ENCODE measurements around the gene NR4A3.
"Not testable (repeated sequence)": the region's sequence is repeated elsewhere in the genome, so short reads cannot be mapped to it uniquely, and the experiment has no call there.

The NR4A3 gene

DNA sequence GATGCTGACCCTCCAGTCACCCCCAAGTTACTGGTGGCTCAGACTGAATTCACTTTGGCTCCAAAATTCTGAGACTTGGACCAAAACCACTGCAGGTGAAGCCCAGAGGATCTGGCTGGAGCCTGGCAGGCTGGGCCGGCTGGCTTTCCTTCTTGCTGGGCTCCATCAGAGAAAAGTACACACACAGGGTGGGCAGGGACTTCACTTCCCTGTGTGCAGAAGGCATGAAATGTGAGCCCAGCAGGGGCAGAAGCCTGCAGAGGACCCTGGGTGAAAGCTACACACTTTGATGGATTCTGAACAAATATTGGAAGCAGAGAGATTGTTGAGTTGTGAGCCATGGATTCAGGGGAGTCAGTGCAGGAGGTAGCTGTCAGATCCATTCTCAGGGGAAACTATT lies 18.4 kb downstream of the NR4A3 start:
- DNase-seq (ENCODE audit: low spot score in 2 of 2) = peak in 1 of 2 donors; percentile 40
- H3K9me3 Mint-ChIP-seq = no peaks in the 10 kb centered on the region
- peak overlapping the region; percentile 23 for H3K27ac Mint-ChIP-seq

DNA sequence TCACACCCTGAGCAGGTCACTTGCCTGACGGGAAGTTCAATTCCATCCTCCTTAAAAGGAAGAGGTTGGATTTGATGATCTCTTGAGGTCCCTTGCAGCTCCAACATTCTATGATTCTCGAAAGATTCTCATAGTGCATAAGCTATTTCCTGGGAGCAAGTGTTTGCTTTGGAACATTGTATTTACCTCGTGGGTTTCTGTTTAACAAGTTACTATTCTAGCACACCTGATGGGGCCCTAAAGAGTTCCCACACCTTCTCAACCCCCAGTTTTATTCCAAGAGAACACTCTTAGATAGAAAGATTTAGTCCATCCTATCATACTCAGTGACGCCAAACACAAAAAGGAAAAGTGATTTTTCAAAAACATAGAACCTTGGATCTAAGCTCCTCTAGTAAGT lies 23.4 kb downstream of the NR4A3 start:
- Mint-ChIP-seq H3K27ac (no peak overlapping the region), H3K4me3 (no peak overlapping the region), H3K4me1 (peaks cover 16% of the 10 kb centered on the region), H3K36me3 (peaks cover 98% of the 10 kb centered on the region), H3K9me3 (no peaks in the 10 kb centered on the region)
- ATAC-seq (no peak), DNase-seq (ENCODE audit: low spot score in 2 of 2) (no peak)

More for the DNA sequence above, 18.4 kb downstream of the NR4A3 start:
- peaks cover 98% of the 10 kb centered on the region for H3K36me3 Mint-ChIP-seq
- H3K4me3 Mint-ChIP-seq = no peak overlapping the region
- no peaks in the 10 kb centered on the region for H3K4me1 Mint-ChIP-seq
- no peak for ATAC-seq

DNA sequence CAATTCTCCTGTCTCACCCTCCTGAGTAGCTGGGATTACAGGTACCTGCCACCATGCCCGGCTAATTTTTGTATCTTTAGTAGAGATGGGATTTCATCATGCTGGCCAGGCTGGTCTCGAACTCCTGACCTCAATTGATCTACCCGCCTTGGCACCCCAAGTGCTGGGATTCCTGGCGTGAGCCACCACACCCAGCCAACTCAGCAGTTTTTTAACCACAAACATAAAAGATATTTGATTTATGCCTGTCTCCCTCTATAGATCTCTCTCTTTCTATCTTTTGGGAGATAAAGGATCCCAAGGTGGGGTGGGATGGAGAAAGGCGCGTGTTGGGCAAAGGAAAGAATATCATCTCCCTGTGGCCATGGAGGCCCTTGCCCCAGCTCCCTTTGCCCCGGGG lies 26.8 kb downstream of the NR4A3 start:
- Mint-ChIP-seq H3K4me3 (no peak overlapping the region), H3K4me1 (peaks cover 43% of the 10 kb centered on the region), H3K9me3 (no peaks in the 10 kb centered on the region), H3K36me3 (peaks cover 96% of the 10 kb centered on the region), H3K27ac (no peak overlapping the region)
- ATAC-seq (no peak), DNase-seq (ENCODE audit: low spot score in 2 of 2) (no peak)

DNA sequence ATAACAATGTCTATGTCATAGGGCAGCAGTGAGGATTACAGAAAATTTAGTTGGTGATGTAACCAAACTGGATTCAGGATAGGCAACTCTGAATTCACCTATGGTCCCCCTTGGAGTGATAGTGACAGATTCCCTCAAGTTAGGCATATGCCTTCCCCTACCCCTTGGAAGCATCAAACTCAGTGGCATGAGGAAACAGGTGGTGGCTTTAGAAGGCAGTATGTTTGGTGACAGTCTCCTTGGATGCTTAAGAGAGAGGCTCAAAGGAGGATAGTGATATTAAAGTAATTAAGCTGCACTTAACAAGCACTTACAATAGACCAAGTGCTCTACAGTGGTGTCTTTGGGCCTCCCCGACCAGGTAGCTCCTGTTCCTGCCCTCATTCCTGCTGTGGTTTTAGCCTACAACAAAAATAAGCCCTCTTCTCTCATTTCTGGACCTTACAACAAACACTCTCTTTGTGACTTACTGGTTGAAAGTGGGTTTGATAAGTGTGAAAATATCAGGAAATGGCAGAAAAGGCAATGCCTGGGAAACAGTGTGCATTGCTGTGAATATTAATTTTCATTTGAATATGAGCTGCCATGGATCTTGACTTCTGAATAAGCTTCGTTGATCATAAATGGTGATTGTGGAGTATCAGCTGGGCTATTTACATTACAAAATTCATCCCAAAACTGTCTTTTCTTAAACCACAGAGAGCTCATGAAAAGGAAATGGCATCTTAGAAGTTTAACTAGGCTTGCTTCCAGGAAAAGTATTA lies 29.2 kb downstream of the NR4A3 start:
- Mint-ChIP-seq H3K4me1 (peaks cover 53% of the 10 kb centered on the region), H3K4me3 (peak overlapping the region; percentile 20)

DNA sequence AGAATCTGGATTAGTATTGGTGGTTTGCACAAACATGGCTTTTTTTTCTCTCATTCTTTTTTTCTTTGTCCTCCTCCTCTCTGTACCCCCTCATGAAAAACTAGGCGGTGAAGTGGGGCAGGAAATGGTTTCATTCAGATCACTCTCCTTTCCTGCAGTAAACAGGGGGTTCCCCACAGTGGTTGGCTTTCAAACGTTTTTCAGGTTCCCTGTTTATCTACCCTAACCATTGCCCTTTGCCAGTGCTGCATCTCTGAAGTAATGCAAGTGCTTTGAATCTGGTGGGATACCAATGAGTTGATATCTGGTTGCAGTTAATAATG lies 29.8 kb downstream of the NR4A3 start:
- Mint-ChIP-seq H3K9me3 (no peaks in the 10 kb centered on the region), H3K36me3 (peaks cover 84% of the 10 kb centered on the region), H3K4me1 (peaks cover 53% of the 10 kb centered on the region), H3K27ac (peak overlapping the region; percentile 29), H3K4me3 (peak overlapping the region; percentile 20)
- peak; percentile 25 to 73 for DNase-seq (ENCODE audit: low spot score in 2 of 2)
- ATAC-seq = peak; percentile 95

More for the DNA sequence above, 29.2 kb downstream of the NR4A3 start:
- DNase-seq (ENCODE audit: low spot score in 2 of 2) (peak in 1 of 2 donors; percentile 47), ATAC-seq (peak; percentile 38)
- Mint-ChIP-seq H3K27ac (peak overlapping the region; percentile 29), H3K36me3 (peaks cover 84% of the 10 kb centered on the region), H3K9me3 (no peaks in the 10 kb centered on the region)

DNA sequence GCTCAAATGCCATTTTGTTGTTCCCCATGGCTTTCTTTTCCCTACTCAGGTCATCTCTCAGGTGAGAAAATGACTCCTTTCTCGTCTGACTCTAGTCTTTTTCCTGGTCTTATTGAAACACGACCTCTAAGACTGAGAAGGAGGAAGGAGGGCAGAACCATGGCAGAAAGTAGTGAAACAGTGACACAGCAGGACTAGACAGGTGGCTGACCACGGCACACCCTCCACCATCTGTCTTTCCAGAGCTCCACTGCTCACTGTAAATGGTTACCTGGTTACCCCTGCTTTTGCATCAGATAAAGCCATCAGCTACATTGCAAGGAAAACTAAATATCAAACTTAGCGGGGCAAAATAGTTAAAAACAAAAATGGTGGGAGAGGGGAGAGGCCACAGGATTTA lies 30.9 kb downstream of the NR4A3 start:
- H3K4me1 Mint-ChIP-seq = peaks cover 53% of the 10 kb centered on the region
- H3K27ac Mint-ChIP-seq = no peak overlapping the region
- ATAC-seq (no peak), DNase-seq (ENCODE audit: low spot score in 2 of 2) (peak in 1 of 2 donors; percentile 20)
- no peak overlapping the region for H3K4me3 Mint-ChIP-seq
- peaks cover 82% of the 10 kb centered on the region for H3K36me3 Mint-ChIP-seq
- no peaks in the 10 kb centered on the region for H3K9me3 Mint-ChIP-seq

DNA sequence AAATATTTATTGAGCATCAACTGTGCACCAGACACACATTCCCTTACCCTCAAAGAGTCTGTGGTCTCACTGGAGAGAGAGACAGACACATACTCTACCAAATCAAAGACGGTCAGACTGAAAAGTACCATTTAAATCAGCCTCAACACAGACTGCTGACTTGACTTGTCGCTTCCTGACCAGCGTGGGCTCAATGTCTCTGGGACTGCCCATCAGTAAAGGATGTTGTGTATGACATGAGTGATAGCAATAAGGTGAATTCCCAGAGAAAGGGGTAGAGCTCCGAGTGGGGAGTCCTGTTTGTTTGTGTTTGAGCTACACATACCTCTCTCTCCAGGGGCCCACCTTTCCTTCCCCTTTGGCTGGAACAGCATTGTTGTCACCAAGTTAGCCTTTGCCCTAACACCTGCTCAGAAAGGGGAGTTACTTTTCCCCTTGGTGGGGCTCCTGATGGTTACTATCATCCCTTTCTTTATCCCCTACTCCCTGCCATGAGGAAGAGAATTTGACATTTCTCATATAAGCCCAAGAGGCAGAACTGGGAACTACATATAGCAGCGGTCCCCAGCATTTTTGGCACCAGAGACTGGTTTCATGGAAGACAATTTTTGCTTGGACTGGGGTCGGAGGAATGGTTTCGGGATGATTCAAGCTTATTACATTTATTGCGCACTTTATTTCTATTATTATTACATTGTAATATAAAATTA lies 33.9 kb downstream of the NR4A3 start:
- H3K27ac Mint-ChIP-seq = peak overlapping the region; percentile 43
- H3K4me1 Mint-ChIP-seq = peaks cover 33% of the 10 kb centered on the region
- peaks cover 82% of the 10 kb centered on the region for H3K36me3 Mint-ChIP-seq
- peak in 1 of 2 donors; percentile 47 for DNase-seq (ENCODE audit: low spot score in 2 of 2)
- ATAC-seq = peak; percentile 48
- H3K4me3 Mint-ChIP-seq = no peak overlapping the region
- no peaks in the 10 kb centered on the region for H3K9me3 Mint-ChIP-seq

DNA sequence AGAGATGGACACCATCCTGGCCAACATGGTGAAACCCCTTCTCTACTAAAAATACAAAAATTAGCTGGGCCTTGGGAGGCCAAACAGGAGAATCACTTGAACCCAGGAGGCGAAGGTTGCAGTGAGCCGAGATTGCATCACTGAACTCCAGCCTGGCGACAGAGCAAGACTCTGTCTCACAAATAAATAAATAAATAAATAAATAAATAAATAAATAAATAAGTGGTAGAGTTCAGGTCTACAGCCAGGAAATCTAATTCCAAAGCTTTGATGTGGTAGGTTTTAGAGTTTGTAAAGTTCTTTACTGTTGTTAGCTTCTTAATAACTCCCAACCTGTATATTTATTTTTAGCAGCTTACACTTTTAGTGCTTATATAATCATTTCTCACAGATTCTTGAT lies 35.9 kb downstream of the NR4A3 start:
- not testable (repeated sequence) for ATAC-seq; H3K27ac Mint-ChIP-seq; H3K4me3 Mint-ChIP-seq; DNase-seq (ENCODE audit: low spot score in 2 of 2); H3K9me3 Mint-ChIP-seq
- Mint-ChIP-seq H3K4me1 (peaks cover 13% of the 10 kb centered on the region), H3K36me3 (peaks cover 82% of the 10 kb centered on the region)

DNA sequence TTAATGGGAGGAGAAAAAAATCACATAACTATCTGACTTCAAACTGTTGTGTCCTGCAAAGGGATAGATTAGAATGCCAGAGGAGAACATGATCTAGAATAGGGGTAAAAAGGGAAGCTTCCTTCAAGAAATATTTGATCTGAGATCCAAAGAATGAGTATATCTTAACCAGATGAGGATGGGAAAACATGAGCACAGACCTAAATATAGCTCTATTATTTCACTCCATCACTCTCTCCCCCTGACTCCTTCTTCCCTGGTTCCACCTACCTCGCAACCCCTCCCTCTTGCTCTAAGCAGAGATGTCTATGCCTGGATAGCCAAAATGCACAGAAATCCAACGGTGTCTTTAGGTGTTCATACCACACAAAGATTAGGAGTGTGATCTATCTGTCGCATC lies 36.4 kb downstream of the NR4A3 start:
- DNase-seq (ENCODE audit: low spot score in 2 of 2) (no peak), ATAC-seq (no peak)
- Mint-ChIP-seq H3K9me3 (no peaks in the 10 kb centered on the region), H3K27ac (no peak overlapping the region), H3K4me1 (peaks cover 10% of the 10 kb centered on the region), H3K36me3 (peaks cover 82% of the 10 kb centered on the region), H3K4me3 (no peak overlapping the region)

DNA sequence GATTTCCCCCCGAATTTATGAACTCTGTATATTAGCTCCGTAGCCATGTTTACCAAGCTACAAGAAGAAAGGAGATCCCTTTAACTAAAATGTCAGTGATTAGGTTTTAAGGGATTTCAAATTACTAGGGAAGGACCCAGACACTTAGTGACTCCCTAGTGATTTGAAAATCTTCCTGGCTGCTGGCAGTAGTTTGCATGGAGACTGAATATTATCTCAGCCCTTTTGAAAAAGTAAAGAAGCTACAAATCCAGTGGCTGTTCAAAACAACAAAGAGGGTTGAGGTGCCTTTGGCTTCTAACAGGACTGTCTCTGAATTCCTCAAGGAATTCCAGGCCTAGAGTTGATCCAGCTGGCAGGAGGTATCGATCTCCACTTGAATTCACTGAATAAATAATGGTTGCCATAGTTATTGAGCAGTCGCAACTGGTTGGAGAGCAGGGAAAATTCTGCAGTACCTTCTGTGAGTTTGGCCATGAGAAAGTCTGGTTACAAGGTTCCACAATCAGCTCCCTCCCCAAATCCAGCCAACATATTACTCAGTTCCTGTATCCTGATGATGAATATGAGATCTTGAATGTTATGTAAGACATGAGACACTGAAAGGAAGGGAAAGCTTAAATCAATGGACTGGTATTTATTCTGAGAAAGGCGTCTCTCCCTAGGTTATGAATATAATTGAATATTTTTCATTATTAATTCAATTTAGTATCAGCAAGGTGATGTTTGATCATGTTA lies 37.7 kb downstream of the NR4A3 start:
- DNase-seq (ENCODE audit: low spot score in 2 of 2) = no peak
- H3K36me3 Mint-ChIP-seq = peaks cover 93% of the 10 kb centered on the region
- H3K4me1 Mint-ChIP-seq = peaks cover 10% of the 10 kb centered on the region
- H3K4me3 Mint-ChIP-seq = no peak overlapping the region
- H3K27ac Mint-ChIP-seq = no peak overlapping the region
- no peaks in the 10 kb centered on the region for H3K9me3 Mint-ChIP-seq
- ATAC-seq = no peak

DNA sequence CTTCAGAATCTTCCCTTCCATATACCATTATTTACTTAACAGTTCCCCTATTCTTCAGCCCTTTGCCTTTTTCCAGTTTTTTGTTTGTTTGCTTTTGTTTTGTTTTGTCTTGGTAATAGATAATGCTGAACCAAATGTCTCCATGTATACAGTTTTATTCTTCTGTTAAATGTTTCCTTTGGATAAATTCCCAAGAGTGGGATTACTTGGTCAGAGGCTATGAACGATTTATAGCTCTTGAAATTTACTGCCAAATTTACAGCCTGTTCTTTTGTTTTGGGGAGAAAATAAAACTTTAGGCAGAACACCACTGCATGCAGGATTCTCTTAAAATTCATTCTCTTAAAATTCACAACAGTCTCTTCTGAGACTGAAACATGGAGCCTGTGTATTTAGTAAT lies 38.6 kb downstream of the NR4A3 start:
- no peak for ATAC-seq
- DNase-seq (ENCODE audit: low spot score in 2 of 2) = no peak
- H3K27ac Mint-ChIP-seq = no peak overlapping the region
- H3K4me3 Mint-ChIP-seq = no peak overlapping the region
- H3K36me3 Mint-ChIP-seq = peaks cover 95% of the 10 kb centered on the region
- H3K4me1 Mint-ChIP-seq = peaks cover 7% of the 10 kb centered on the region
- H3K9me3 Mint-ChIP-seq = no peaks in the 10 kb centered on the region

DNA sequence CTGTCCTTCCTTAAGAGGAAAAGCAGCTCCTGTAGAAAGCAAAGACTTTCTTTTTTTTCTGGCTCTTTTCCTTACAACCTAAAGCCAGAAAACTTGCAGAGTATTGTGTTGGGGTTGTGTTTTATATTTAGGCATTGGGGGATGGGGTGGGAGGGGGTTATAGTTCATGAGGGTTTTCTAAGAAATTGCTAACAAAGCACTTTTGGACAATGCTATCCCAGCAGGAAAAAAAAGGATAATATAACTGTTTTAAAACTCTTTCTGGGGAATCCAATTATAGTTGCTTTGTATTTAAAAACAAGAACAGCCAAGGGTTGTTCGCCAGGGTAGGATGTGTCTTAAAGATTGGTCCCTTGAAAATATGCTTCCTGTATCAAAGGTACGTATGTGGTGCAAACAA lies 42.3 kb downstream of the NR4A3 start:
- Mint-ChIP-seq H3K9me3 (no peaks in the 10 kb centered on the region), H3K4me1 (peaks cover 15% of the 10 kb centered on the region), H3K27ac (no peak overlapping the region), H3K36me3 (peaks cover 67% of the 10 kb centered on the region), H3K4me3 (no peak overlapping the region)
- no peak for ATAC-seq
- no peak for DNase-seq (ENCODE audit: low spot score in 2 of 2)

DNA sequence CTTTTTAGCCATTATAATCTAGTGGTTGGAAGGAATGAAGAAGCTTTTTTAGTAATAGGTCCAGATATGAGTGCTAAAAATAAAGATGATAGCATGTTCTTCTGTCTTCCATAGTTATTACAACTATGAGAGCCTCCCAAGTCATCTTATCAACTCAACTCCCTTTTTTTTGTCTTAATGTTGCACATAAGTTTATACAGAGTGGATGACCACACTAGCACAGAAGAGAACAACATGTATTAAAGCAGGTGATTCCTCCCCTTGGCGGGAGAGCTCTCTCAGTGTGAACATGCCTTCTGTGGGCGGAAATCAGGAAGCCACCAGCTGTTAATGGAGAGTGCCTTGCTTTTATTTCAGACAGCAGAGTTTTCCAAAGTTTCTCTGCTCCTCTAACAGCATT lies 44.7 kb downstream of the NR4A3 start:
- Mint-ChIP-seq H3K9me3 (no peaks in the 10 kb centered on the region), H3K4me1 (peaks cover 27% of the 10 kb centered on the region), H3K36me3 (peaks cover 42% of the 10 kb centered on the region), H3K4me3 (no peak overlapping the region), H3K27ac (no peak overlapping the region)
- no peak for ATAC-seq
- no peak for DNase-seq (ENCODE audit: low spot score in 2 of 2)

DNA sequence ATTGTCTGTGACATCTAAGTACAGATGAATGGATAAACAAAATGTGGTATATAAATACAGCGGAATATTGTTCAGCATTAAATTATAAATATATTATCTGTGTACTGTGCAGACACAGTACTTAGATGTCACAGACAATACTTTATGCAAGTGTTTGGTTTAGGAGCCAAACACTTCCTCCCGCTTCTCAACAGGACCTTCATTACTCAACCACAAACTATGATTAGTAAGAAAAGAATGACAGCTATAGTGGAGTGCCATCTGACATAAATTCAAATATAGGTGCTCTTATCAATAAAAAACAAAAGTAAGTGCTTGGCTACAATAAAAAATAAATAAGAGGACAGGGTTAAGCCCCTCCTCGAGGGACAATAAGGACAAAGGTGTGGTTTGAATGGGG lies 45.9 kb downstream of the NR4A3 start:
- H3K36me3 Mint-ChIP-seq = peaks cover 31% of the 10 kb centered on the region
- H3K4me3 Mint-ChIP-seq = peak overlapping the region; percentile 36
- DNase-seq (ENCODE audit: low spot score in 2 of 2) (no peak), ATAC-seq (peak; percentile 65)
- peak overlapping the region; percentile 41 for H3K27ac Mint-ChIP-seq
- peaks cover 27% of the 10 kb centered on the region for H3K4me1 Mint-ChIP-seq
- no peaks in the 10 kb centered on the region for H3K9me3 Mint-ChIP-seq

DNA sequence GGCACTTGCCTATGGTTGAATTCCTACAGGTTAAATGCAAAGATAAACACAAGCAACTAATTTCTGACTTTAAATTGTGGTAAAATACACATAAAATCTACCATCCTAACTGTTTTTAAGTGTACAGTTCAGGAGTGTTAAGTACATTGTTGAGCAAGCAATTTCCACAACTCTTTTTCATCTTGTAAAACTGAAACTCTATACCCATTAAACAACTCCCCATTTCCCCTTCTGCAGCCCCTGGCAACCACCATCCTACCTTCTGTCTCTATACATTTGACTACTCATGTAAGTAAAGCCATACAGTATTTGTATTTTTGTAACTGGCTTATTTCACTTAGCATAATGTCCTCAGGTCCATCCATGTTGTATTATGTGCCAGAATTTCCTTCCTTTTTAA lies 46.3 kb downstream of the NR4A3 start:
- H3K9me3 Mint-ChIP-seq = no peaks in the 10 kb centered on the region
- H3K4me3 Mint-ChIP-seq = peak overlapping the region; percentile 36
- peaks cover 27% of the 10 kb centered on the region for H3K36me3 Mint-ChIP-seq
- DNase-seq (ENCODE audit: low spot score in 2 of 2) (no peak), ATAC-seq (peak; percentile 84)
- H3K27ac Mint-ChIP-seq = peak overlapping the region; percentile 41
- peaks cover 27% of the 10 kb centered on the region for H3K4me1 Mint-ChIP-seq

Data from stimulated activated effector memory CD8-positive, alpha-beta T cell treated with anti-CD3 and anti-CD28 coated beads, Interleukin-12 subunit alpha, Interleukin-12 subunit beta, amount 100 ng/mL, for 72 hours (primary cell).